Keratinocyte (primary cell): ENCODE measurements around the gene ZBTB38. TPM values are rescaled to one million over a fixed set of nuclear protein-coding genes. Genes with fewer than 3 reads are reported as not detected.

Experiments
- DNase-seq: peaks from one replicate; pipeline ENCODE4 v3.0.0-alpha.2; 2011; ENCODE audit warnings: low read depth, missing footprints, low spot score
- FAIRE-seq: peaks from 2 replicates; lab custom pipeline; 2011; peaks lifted over from hg19 to GRCh38; lab: Jason Lieb, UNC
- H2AFZ ChIP-seq: 2 replicates; pipeline ENCODE4 v1.6.0; 2012; ENCODE audit warnings: low read length, control low read depth, inconsistent platforms; ENCODE audit not compliant: control insufficient read depth
- H3K27ac ChIP-seq: 2 replicates; pipeline ENCODE4 v1.5.1; 2011; ENCODE audit warnings: low read length; ENCODE audit not compliant: control insufficient read depth, insufficient read depth
- H3K27me3 ChIP-seq: 3 replicates; pipeline ENCODE4 v1.6.0; 2011; ENCODE audit warnings: low read length; ENCODE audit not compliant: control insufficient read depth, insufficient read depth; ENCODE audit errors: extremely low read depth
- H3K36me3 ChIP-seq, 2 experiments: 2 replicates in 1 of 2; 3 replicates in 1 of 2; pipeline ENCODE4 v1.5.1; 2011; ENCODE audit warnings: low read length in 2 of 2, mild to moderate bottlenecking in 1 of 2; ENCODE audit not compliant: control insufficient read depth in 2 of 2, insufficient read depth in 2 of 2; ENCODE audit errors: extremely low read depth in 1 of 2
- H3K4me1 ChIP-seq: 3 replicates; pipeline ENCODE4 v1.5.1; 2011; ENCODE audit warnings: low read length; ENCODE audit not compliant: control insufficient read depth, insufficient read depth; ENCODE audit errors: extremely low read depth
- H3K4me2 ChIP-seq: 3 replicates; pipeline ENCODE4 v1.6.0; 2011; ENCODE audit warnings: low read depth, low read length; ENCODE audit not compliant: control insufficient read depth, insufficient read depth; ENCODE audit errors: extremely low read depth
- H3K4me3 ChIP-seq, 3 experiments: fragments of 200-600 bp in 1 of 3; sonication (generic) in 1 of 3; 2 replicates in 2 of 3; 3 replicates in 1 of 3; pipeline ENCODE4 v1.5.1; 2011 to 2016; ENCODE audit warnings: low read length in 3 of 3, mild to moderate bottlenecking in 3 of 3, control low read depth in 2 of 3, inconsistent platforms in 1 of 3, low read depth in 1 of 3, mixed read lengths in 1 of 3, mixed run types in 1 of 3, moderate library complexity in 1 of 3; ENCODE audit not compliant: control insufficient read depth in 2 of 3, insufficient read depth in 2 of 3; ENCODE audit errors: extremely low read depth in 1 of 3
- H3K79me2 ChIP-seq: 2 replicates; pipeline ENCODE4 v1.6.0; 2012; ENCODE audit warnings: low read length; ENCODE audit not compliant: control insufficient read depth, insufficient read depth
- H3K9ac ChIP-seq: 3 replicates; pipeline ENCODE4 v1.6.0; 2011; ENCODE audit warnings: low read length; ENCODE audit not compliant: control insufficient read depth, insufficient read depth; ENCODE audit errors: extremely low read depth
- H3K9me1 ChIP-seq: 3 replicates; pipeline ENCODE4 v1.6.0; 2011; ENCODE audit warnings: low read length; ENCODE audit not compliant: control insufficient read depth, insufficient read depth; ENCODE audit errors: extremely low read depth
- H3K9me3 ChIP-seq: 2 replicates; pipeline ENCODE4 v1.5.1; 2012; ENCODE audit warnings: low read depth, low read length; ENCODE audit not compliant: control insufficient read depth
- H4K20me1 ChIP-seq: 3 replicates; pipeline ENCODE4 v1.6.0; 2011; ENCODE audit warnings: low read length; ENCODE audit not compliant: control insufficient read depth, insufficient read depth; ENCODE audit errors: extremely low read depth
- EZH2 ChIP-seq: IDR thresholded peaks from one replicate; pipeline ENCODE4 v1.6.1; 2012; ENCODE audit warnings: inconsistent platforms, mild to moderate bottlenecking, low read length, moderate library complexity
- dilution Hi-C: fragments of 300-500 bp; cut with MboI; formaldehyde crosslinking; loops from one replicate; pipeline ENCODE4 v1.7.0; 2020; ENCODE audit warnings: low sequenced_read_pairs; ENCODE audit not compliant: extremely low pct_ligation_motif_present
- polyA plus RNA-seq, 5 experiments: library from polyadenylated mRNA; depleted of rRNA in 3 of 5; stranded (reverse) in 3 of 5; stranded (forward) in 1 of 5; unstranded in 1 of 5; fragments of >200 nt; gene quantifications; 1 replicate in 1 of 5; 2 replicates in 3 of 5; 3 replicates in 1 of 5; pipeline versions ENCODE4 v1.2.1 to v1.2.3, GENCODE V29; 2011 to 2012; ENCODE audit warnings: missing spikeins in 2 of 5, low read depth in 1 of 5, low replicate concordance in 1 of 5
- TF ChIP-seq, protein P1 (sequence below), 3 experiments: IDR thresholded peaks in 1 of 3; conservative IDR thresholded peaks in 1 of 3; optimal IDR thresholded peaks in 1 of 3; 2 replicates in 2 of 3; 3 replicates in 1 of 3; pipeline versions ENCODE3 to v1.5.1; 2011; ENCODE audit warnings: low read length in 3 of 3, mild to moderate bottlenecking in 3 of 3, moderate library complexity in 2 of 3, control low read depth in 1 of 3, inconsistent platforms in 1 of 3; ENCODE audit not compliant: insufficient read depth in 2 of 3; ENCODE audit errors: extremely low read depth in 1 of 3

ZBTB38 gene
- polyA plus RNA-seq, 1 donor (not counting 4 experiments of a cell fraction or from before 2014, with no cell fraction given), result 34.9 TPM

DNA sequence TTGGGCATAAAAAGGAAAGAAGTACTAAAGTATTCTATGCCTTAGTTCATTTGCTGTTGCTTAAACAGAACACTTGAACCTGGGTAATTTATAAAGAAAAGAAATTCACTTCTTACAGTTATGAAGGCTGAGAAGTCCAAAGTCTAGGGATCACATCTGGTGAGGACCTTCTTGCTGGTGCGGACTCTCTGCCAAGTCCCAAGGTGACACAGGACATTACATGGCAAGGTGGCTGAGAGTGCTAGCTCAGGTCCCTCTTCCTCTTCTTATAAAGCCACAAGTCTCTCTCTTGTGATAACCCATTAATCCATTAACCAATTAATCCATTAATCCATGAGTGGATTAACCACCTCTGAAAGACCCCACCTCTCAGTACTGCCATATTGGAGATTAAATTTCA is 3.1 kb upstream of the ZBTB38 start:
- TF ChIP-seq EZH2, result no peak
- FAIRE-seq (no peak), DNase-seq (no peak)
- H3K36me3 ChIP-seq, result no peaks in the 10 kb centered on the region
- H3K27me3 ChIP-seq, result no peaks in the 10 kb centered on the region
- no peak overlapping the region for H3K9ac ChIP-seq
- H3K27ac ChIP-seq, result peak overlapping the region; percentile 98
- H3K4me2 ChIP-seq, result peak overlapping the region; percentile 76
- no peak overlapping the region for H3K4me3 ChIP-seq
- dilution Hi-C loops, result no loop called here
- peaks cover 60% of the 10 kb centered on the region for H3K4me1 ChIP-seq
- H3K9me1 ChIP-seq, result no peaks in the 10 kb centered on the region
- H3K9me3 ChIP-seq, result no peaks in the 10 kb centered on the region
- no peaks in the 10 kb centered on the region for H3K79me2 ChIP-seq
- no peak overlapping the region for H2AFZ ChIP-seq
- no peaks in the 10 kb centered on the region for H4K20me1 ChIP-seq

DNA sequence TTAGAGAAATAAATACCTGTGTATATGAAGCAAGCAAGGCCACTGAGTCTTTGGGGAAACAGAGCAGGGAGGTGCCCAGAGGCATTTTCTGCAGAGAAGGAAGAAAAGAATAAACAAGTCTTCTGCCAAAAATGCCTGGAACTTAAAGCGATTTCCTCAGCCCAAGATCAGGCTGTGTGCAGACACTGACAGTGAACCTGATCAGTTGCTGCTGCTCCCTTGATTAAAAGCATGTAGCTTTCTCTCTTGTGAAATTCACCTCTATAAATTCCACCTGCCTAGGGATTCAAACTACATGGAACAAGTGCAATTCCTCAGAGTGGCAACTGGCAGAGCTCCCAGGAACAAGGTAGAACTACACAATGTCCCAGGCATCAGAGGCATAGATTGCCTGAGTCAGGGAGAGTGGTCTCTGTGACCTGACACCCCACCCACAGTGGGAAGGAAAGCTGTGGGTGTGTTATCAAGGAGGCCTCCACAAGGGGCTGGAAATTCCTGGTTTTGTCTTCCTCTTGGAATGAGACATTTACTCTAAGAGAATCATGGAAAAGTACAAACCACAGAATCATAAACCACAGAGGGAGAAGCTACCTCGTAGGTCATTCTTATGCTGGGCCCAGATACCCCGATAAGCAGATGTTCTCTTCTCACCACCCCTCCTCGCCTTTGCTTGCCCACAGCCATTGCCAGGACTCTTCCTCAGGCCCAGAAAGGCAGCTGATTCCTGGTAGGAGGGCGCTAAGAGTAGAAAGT is 1.8 kb upstream of the ZBTB38 start:
- DNase-seq, result no peak
- dilution Hi-C loops, result no loop called here
- Histone ChIP-seq H4K20me1 (no peaks in the 10 kb centered on the region), H3K36me3 (peaks cover 0 to 3% of the 10 kb centered on the region in 2 experiments), H3K4me3 (peak overlapping the region in 2 of 3 experiments; percentile 18 to 30), H3K9me1 (no peaks in the 10 kb centered on the region), H3K27ac (peak overlapping the region; percentile 98), H3K9me3 (no peaks in the 10 kb centered on the region), H3K4me2 (peak overlapping the region; percentile 76), H3K4me1 (peaks cover 52% of the 10 kb centered on the region), H3K9ac (peak overlapping the region; percentile 81), H3K27me3 (no peaks in the 10 kb centered on the region), H3K79me2 (no peaks in the 10 kb centered on the region), H2AFZ (peak overlapping the region; percentile 58)
- TF ChIP-seq EZH2, result no peak
- TF ChIP-seq, protein P1, sequence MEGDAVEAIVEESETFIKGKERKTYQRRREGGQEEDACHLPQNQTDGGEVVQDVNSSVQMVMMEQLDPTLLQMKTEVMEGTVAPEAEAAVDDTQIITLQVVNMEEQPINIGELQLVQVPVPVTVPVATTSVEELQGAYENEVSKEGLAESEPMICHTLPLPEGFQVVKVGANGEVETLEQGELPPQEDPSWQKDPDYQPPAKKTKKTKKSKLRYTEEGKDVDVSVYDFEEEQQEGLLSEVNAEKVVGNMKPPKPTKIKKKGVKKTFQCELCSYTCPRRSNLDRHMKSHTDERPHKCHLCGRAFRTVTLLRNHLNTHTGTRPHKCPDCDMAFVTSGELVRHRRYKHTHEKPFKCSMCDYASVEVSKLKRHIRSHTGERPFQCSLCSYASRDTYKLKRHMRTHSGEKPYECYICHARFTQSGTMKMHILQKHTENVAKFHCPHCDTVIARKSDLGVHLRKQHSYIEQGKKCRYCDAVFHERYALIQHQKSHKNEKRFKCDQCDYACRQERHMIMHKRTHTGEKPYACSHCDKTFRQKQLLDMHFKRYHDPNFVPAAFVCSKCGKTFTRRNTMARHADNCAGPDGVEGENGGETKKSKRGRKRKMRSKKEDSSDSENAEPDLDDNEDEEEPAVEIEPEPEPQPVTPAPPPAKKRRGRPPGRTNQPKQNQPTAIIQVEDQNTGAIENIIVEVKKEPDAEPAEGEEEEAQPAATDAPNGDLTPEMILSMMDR (optimal IDR thresholded peaks at IDR 0.05 in 1 of 3, IDR thresholded peaks at IDR 0.05 in 1 of 3, conservative IDR thresholded peaks at IDR 0.05 in 1 of 3; ENCODE audit: extremely low read depth in 1 of 3, insufficient read depth in 2 of 3, low read length in 3 of 3), result peak in 1 of 3 experiments; percentile 23
- FAIRE-seq, result peak; percentile 65
